Measurements from ENCODE around the gene CARD9. TPM values are rescaled to one million over a fixed set of nuclear protein-coding genes. Genes with fewer than 3 reads are reported as not detected.
A peak's percentile ranks its signal among the peaks of the same experiment; 100 is the strongest.
"Not testable (repeated sequence)": the region's sequence is repeated elsewhere in the genome, so short reads cannot be mapped to it uniquely, and the experiment has no call there.

Gene CARD9
- total RNA-seq: 1.4 TPM
- long read RNA-seq, partial matches to known transcripts: 4 of 6 reads
- long read RNA-seq, other reads (novel, unspliced or antisense): 0 of 6 reads

- ATAC-seq: peak; percentile 49
- peak; percentile 84 for DNase-seq (ENCODE audit: missing footprints)
- intact Hi-C loops (cut with DNase I): no loop called here
Observed at GRCh38 chr9:136373300-136374182, at the start of gene CARD9. Gene CARD9, minus strand, starts transcription at chr9:136373669. Its CDS starts 1,591 bp downstream, at chr9:136372078.

- intact Hi-C loops (cut with DNase I): no loop called here
- no peak for ATAC-seq
- peak; percentile 62 for DNase-seq (ENCODE audit: missing footprints)
Observed at GRCh38 chr9:136422876-136423275, 49.4 kb upstream of the CARD9 start.

GRCh38 chr9:136421791-136422190, 48.3 kb upstream of the CARD9 start:
- DNase-seq (ENCODE audit: missing footprints) (peak; percentile 60), ATAC-seq (no peak)
- intact Hi-C loops (cut with DNase I): no loop called here

GRCh38 chr9:136419092-136419420, 45.6 kb upstream of the CARD9 start:
- DNase-seq (ENCODE audit: missing footprints) (no peak), ATAC-seq (no peak)
- intact Hi-C loops (cut with DNase I): no loop called here

- intact Hi-C loops (cut with DNase I): no loop called here
- no peak for ATAC-seq
- no peak for DNase-seq (ENCODE audit: missing footprints)
Observed at GRCh38 chr9:136418182-136419091, 45.0 kb upstream of the CARD9 start.

- intact Hi-C loops (cut with DNase I): no loop called here
- no peak for ATAC-seq
- no peak for DNase-seq (ENCODE audit: missing footprints)
Observed at GRCh38 chr9:136416914-136417313, 43.4 kb upstream of the CARD9 start.

- no peak for ATAC-seq
- no peak for DNase-seq (ENCODE audit: missing footprints)
- intact Hi-C loops (cut with DNase I): no loop called here
Observed at GRCh38 chr9:136416427-136416826, 43.0 kb upstream of the CARD9 start.

- intact Hi-C loops (cut with DNase I): no loop called here
- ATAC-seq (no peak), DNase-seq (ENCODE audit: missing footprints) (no peak)
Observed at GRCh38 chr9:136412962-136413361, 39.5 kb upstream of the CARD9 start.

- no peak for DNase-seq (ENCODE audit: missing footprints)
- intact Hi-C loops (cut with DNase I): loop anchor here (2.0 kb wide), 1 partner anchor 27 kb away; the partner anchor contains the start of gene INPP5E
- no peak for ATAC-seq
Observed at GRCh38 chr9:136411378-136411777, 37.9 kb upstream of the CARD9 start.

- intact Hi-C loops (cut with DNase I): loop anchor here (2.0 kb wide), 1 partner anchor 28 kb away; the partner anchor contains the start of gene INPP5E
- ATAC-seq: peak; percentile 88
Observed at GRCh38 chr9:136410500-136411287, 37.2 kb upstream of the CARD9 start, which contains the start of the genes ENTR1 and PMPCA. Gene ENTR1, minus strand, starts transcription at chr9:136410614. Its CDS starts 217 bp downstream, at chr9:136410397. Gene PMPCA, plus strand, starts transcription at chr9:136410658. Its CDS starts 11 bp downstream, at chr9:136410669.

GRCh38 chr9:136409557-136410455, 36.3 kb upstream of the CARD9 start:
- intact Hi-C loops (cut with DNase I): loop anchor here (2.0 kb wide), 1 partner anchor 29 kb away; the partner anchor contains the start of gene INPP5E
- ATAC-seq (no peak), DNase-seq (ENCODE audit: missing footprints) (no peak)

More at GRCh38 chr9:136410500-136411287, 37.2 kb upstream of the CARD9 start, which contains the start of the genes ENTR1 and PMPCA:
- peak; percentile 95 for DNase-seq (ENCODE audit: missing footprints)

GRCh38 chr9:136407911-136408310, 34.4 kb upstream of the CARD9 start:
- intact Hi-C loops (cut with DNase I): no loop called here
- ATAC-seq (no peak), DNase-seq (ENCODE audit: missing footprints) (no peak)

GRCh38 chr9:136407061-136407460, 33.6 kb upstream of the CARD9 start:
- ATAC-seq; intact Hi-C loops (cut with DNase I): not testable (repeated sequence)

GRCh38 chr9:136405904-136406303, 32.4 kb upstream of the CARD9 start:
- DNase-seq (ENCODE audit: missing footprints); intact Hi-C loops (cut with DNase I); ATAC-seq: not testable (repeated sequence)

More at GRCh38 chr9:136407061-136407460, 33.6 kb upstream of the CARD9 start:
- not testable (repeated sequence) for DNase-seq (ENCODE audit: missing footprints)

- ATAC-seq (no peak), DNase-seq (ENCODE audit: missing footprints) (no peak)
- intact Hi-C loops (cut with DNase I): no loop called here
Observed at GRCh38 chr9:136405481-136405880, 32.0 kb upstream of the CARD9 start.

- ATAC-seq (no peak), DNase-seq (ENCODE audit: missing footprints) (no peak)
- intact Hi-C loops (cut with DNase I): loop anchor here (5.0 kb wide), 1 partner anchor 162 kb away; no protein-coding TSS in a partner anchor
Observed at GRCh38 chr9:136404801-136405136, 31.3 kb upstream of the CARD9 start.

All from Right ventricle myocardium inferior (tissue), 1 donor.